Stimulated activated CD4-positive, alpha-beta T cell treated with anti-CD3 and anti-CD28 coated beads, Interleukin-2, amount 100 ng/mL, for 48 hours (primary cell): ENCODE data around the gene ZFYVE27.

ENCODE experiments used
- DNase-seq, 2 donors: peaks; one replicate each; pipeline ENCODE4 v3.0.0-alpha.2; 2020

The ZFYVE27 gene

GRCh38 chr10:97798958-97799610 lies 62.2 kb downstream of the ZFYVE27 start:
- no peak for DNase-seq

GRCh38 chr10:97800474-97800873 lies 63.5 kb downstream of the ZFYVE27 start:
- no peak for DNase-seq

GRCh38 chr10:97801422-97801821 lies 64.5 kb downstream of the ZFYVE27 start:
- DNase-seq: no peak

GRCh38 chr10:97805096-97805884 lies 68.4 kb downstream of the ZFYVE27 start:
- DNase-seq: no peak

GRCh38 chr10:97805949-97806348 lies 69.0 kb downstream of the ZFYVE27 start:
- DNase-seq: no peak

- DNase-seq: no peak
These were observed 73.5 kb downstream of the ZFYVE27 start for GRCh38 chr10:97810446-97810845.
